Activated T-cell treated with anti-CD3 and anti-CD28 coated beads for 1 hour (primary cell): ENCODE measurements around the gene FSTL4.

Source experiments
- DNase-seq: peaks from one replicate; pipeline ENCODE4 v3.0.0-alpha.2; 2020; ENCODE audit warnings: low read depth

Gene FSTL4

GRCh38 chr5:133610489-133611356, 1.6 kb downstream of the FSTL4 start:
- peak; percentile 14 for DNase-seq

- no peak for DNase-seq
Observed at GRCh38 chr5:133607451-133607850, 4.9 kb downstream of the FSTL4 start.

- no peak for DNase-seq
Observed at GRCh38 chr5:133606835-133607234, 5.5 kb downstream of the FSTL4 start.

- DNase-seq: no peak
Observed at GRCh38 chr5:133605323-133605722, 7.0 kb downstream of the FSTL4 start.

- DNase-seq: no peak
Observed at GRCh38 chr5:133603711-133604110, 8.6 kb downstream of the FSTL4 start.

- DNase-seq: no peak
Observed at GRCh38 chr5:133602835-133603380, 9.4 kb downstream of the FSTL4 start.

GRCh38 chr5:133599600-133599999, 12.7 kb downstream of the FSTL4 start:
- no peak for DNase-seq

GRCh38 chr5:133599044-133599443, 13.3 kb downstream of the FSTL4 start:
- no peak for DNase-seq

- no peak for DNase-seq
Observed at GRCh38 chr5:133596049-133596448, 16.3 kb downstream of the FSTL4 start.

GRCh38 chr5:133595465-133595864, 16.9 kb downstream of the FSTL4 start:
- no peak for DNase-seq

- no peak for DNase-seq
Observed at GRCh38 chr5:133589286-133589685, 23.1 kb downstream of the FSTL4 start.

GRCh38 chr5:133582971-133583370, 29.4 kb downstream of the FSTL4 start:
- no peak for DNase-seq

GRCh38 chr5:133581918-133582317, 30.4 kb downstream of the FSTL4 start:
- no peak for DNase-seq

- no peak for DNase-seq
Observed at GRCh38 chr5:133581348-133581747, 31.0 kb downstream of the FSTL4 start.

- no peak for DNase-seq
Observed at GRCh38 chr5:133580618-133581017, 31.7 kb downstream of the FSTL4 start.

- DNase-seq: no peak
Observed at GRCh38 chr5:133579766-133580165, 32.6 kb downstream of the FSTL4 start.

GRCh38 chr5:133569347-133569746, 43.0 kb downstream of the FSTL4 start:
- no peak for DNase-seq

GRCh38 chr5:133565993-133566392, 46.3 kb downstream of the FSTL4 start:
- DNase-seq: no peak

GRCh38 chr5:133564921-133565565, 47.3 kb downstream of the FSTL4 start:
- DNase-seq: no peak

- no peak for DNase-seq
Observed at GRCh38 chr5:133562554-133562953, 49.8 kb downstream of the FSTL4 start.

- no peak for DNase-seq
Observed at GRCh38 chr5:133559960-133560359, 52.4 kb downstream of the FSTL4 start.

- no peak for DNase-seq
Observed at GRCh38 chr5:133556551-133556950, 55.8 kb downstream of the FSTL4 start.

GRCh38 chr5:133554279-133554678, 58.1 kb downstream of the FSTL4 start:
- DNase-seq: no peak
